SH-SY5Y (cell line): ENCODE measurements around the gene MYO1C.

Experiments
- GATA2 ChIP-seq: IDR thresholded peaks from 2 replicates; pipeline ENCODE4 v1.6.1; 2011; ENCODE audit warnings: mild to moderate bottlenecking, low read depth, low read length
- GATA3 ChIP-seq: IDR thresholded peaks from 2 replicates; pipeline ENCODE4 v1.6.1; 2011; ENCODE audit warnings: low read depth, mild to moderate bottlenecking, low read length, moderate library complexity

DNA sequence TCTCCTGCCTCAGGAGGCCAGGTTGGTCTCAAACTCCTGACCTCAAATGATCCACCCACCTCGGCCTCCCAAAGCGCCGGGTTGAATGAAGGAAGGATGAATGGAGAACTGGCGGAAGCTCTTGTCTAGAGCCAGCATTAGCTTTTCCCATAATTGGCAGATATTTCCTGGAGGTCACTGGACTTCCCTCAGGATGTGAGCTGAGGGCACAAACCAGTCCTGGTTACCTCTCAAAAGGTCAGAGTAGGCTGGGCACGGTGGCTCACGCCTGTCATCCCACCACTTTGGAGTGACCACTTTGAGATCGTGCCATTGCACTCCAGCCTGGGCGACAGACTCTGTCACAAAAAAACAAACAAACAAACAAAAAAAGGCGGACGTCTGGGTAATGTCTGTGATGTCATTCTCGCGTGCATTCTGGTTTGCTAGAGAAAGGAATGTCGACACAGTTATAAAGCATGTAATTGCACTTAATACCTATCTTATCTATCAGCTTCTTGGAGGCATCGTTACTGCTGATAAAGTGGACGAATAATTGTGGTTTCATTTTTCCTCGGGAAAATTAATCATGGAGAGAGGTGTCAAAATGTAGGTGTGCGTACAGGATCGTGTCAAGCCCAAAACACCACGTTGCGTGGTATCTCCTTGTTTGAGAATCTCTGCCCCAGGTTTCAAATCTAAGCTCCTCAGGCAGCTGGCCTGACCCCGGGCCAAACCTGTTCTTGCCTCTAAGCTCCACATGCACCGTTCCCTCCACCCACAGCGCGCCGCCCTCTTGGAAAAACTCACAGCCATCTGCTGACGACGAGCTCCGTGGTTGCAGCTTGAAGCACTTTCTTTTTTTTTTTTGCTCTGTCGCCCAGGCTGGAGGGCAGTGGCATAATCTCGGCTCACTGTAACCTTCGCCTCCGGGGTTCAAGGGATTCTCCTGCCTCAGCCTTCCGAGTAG lies 30.0 kb downstream of the MYO1C start:
- no peak for TF ChIP-seq GATA3
- TF ChIP-seq GATA2: no peak
